Measurements from ENCODE around the gene EPHA7. TPM values are rescaled to one million over a fixed set of nuclear protein-coding genes. Genes with fewer than 3 reads are reported as not detected.

The EPHA7 gene
- total RNA-seq, 4 donors from 2014 or later: 0.60 to 1.3 (median 0.72) TPM

DNA sequence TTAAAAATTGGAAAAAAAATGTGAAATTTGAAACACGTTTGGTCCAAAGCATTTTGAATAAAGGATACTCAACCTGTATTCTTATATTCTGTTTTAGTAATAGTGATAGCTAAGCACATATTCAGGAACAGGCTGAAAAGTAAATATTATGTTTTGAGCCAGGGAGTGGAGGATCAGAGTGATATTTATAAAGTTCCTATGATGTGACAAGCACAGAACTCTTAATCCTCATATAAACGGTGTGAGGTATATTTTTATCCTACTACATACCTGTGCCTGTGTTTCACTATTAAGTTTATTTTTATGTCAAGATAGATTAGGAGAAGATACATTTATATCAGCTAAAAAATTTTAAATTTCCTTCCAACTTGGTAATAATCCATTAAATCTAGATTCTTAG lies 225.5 kb downstream of the EPHA7 start:
- TF ChIP-seq, protein P1, sequence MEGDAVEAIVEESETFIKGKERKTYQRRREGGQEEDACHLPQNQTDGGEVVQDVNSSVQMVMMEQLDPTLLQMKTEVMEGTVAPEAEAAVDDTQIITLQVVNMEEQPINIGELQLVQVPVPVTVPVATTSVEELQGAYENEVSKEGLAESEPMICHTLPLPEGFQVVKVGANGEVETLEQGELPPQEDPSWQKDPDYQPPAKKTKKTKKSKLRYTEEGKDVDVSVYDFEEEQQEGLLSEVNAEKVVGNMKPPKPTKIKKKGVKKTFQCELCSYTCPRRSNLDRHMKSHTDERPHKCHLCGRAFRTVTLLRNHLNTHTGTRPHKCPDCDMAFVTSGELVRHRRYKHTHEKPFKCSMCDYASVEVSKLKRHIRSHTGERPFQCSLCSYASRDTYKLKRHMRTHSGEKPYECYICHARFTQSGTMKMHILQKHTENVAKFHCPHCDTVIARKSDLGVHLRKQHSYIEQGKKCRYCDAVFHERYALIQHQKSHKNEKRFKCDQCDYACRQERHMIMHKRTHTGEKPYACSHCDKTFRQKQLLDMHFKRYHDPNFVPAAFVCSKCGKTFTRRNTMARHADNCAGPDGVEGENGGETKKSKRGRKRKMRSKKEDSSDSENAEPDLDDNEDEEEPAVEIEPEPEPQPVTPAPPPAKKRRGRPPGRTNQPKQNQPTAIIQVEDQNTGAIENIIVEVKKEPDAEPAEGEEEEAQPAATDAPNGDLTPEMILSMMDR (IDR thresholded peaks at IDR 0.05): no peak
- TF ChIP-seq POLR2AphosphoS5 (IDR thresholded peaks at IDR 0.05) (no peak), POLR2A (IDR thresholded peaks at IDR 0.05) (no peak), EP300 (IDR thresholded peaks at IDR 0.05) (no peak)
- no peak for DNase-seq (ENCODE audit: low spot score in 2 of 2)
- 62% methylated on average over 2 of the region's 2 CpGs for WGBS
- Histone ChIP-seq H3K27me3 (no peaks in the 10 kb centered on the region), H3K4me3 (no peak overlapping the region), H3K4me1 (no peaks in the 10 kb centered on the region), H3K27ac (no peak overlapping the region), H3K9me3 (no peaks in the 10 kb centered on the region), H3K36me3 (no peaks in the 10 kb centered on the region)
